Ascending aorta (tissue), 2 donors: ENCODE data around the gene NCOA4. TPM values are rescaled to one million over a fixed set of nuclear protein-coding genes. Genes with fewer than 3 reads are reported as not detected.

ENCODE experiments used
- DNase-seq, 2 donors: peaks; one replicate each; pipeline ENCODE4 v3.0.0-alpha.2; 2019; ENCODE audit warnings: low spot score in 2 of 2
- H3K27ac ChIP-seq, 2 donors: fragments of 200-600 bp; sonication (generic); one replicate each; pipeline ENCODE4 v1.5.1; 2016 to 2017; ENCODE audit warnings: mild to moderate bottlenecking in 1 of 2
- H3K27me3 ChIP-seq: fragments of 200-600 bp; sonication (generic); one replicate; pipeline ENCODE4 v1.5.1; 2017
- H3K36me3 ChIP-seq, 2 donors: fragments of 200-600 bp; sonication (generic); one replicate each; pipeline ENCODE4 v1.5.1; 2016
- H3K4me1 ChIP-seq, 2 donors: fragments of 200-600 bp; sonication (generic); one replicate each; pipeline ENCODE4 v1.5.1; 2016 to 2017; ENCODE audit warnings: mild to moderate bottlenecking in 1 of 2
- H3K4me3 ChIP-seq, 2 donors: fragments of 200-600 bp; sonication (generic); one replicate each; pipeline ENCODE4 v1.5.1; 2016 to 2017; ENCODE audit warnings: mild to moderate bottlenecking in 1 of 2
- H3K9me3 ChIP-seq, 2 donors: fragments of 200-600 bp; sonication (generic); one replicate each; pipeline ENCODE4 v1.5.1; 2016
- CTCF ChIP-seq, 3 experiments: fragments of 200-600 bp in 2 of 3; fragments of 450-650 bp in 1 of 3; sonication (generic) in 2 of 3; IDR thresholded peaks; one replicate each; pipeline ENCODE4 v1.5.1; 2016 to 2019; ENCODE audit warnings: antibody characterized with exemption in 3 of 3, mild to moderate bottlenecking in 1 of 3, moderate library complexity in 1 of 3
- intact Hi-C: fragments of 100-400 bp; cut with DNase I; formaldehyde crosslinking; loops from one replicate; pipeline ENCODE4 v1.15.1; 2023
- total RNA-seq: library from RNA; depleted of rRNA; stranded (reverse); fragments of >200 nt; gene quantifications from one replicate; pipeline ENCODE4 v1.1.0, GENCODE V29; 2016

NCOA4 gene
- total RNA-seq, 1 donor from 2014 or later = 53.9 TPM

- Histone ChIP-seq H3K4me1 (no peaks in the 10 kb centered on the region), H3K4me3 (no peak overlapping the region), H3K27ac (no peak overlapping the region), H3K36me3 (no peaks in the 10 kb centered on the region), H3K27me3 (no peaks in the 10 kb centered on the region), H3K9me3 (no peaks in the 10 kb centered on the region)
- no peak for TF ChIP-seq CTCF (IDR thresholded peaks at IDR 0.05)
- intact Hi-C loops = no loop called here
- no peak for DNase-seq
Observed at GRCh38 chr10:46035923-46036849, 5.8 kb upstream of the NCOA4 start.

- Histone ChIP-seq H3K36me3 (no peaks in the 10 kb centered on the region), H3K9me3 (no peaks in the 10 kb centered on the region), H3K4me1 (peaks cover 0 to 12% of the 10 kb centered on the region in 2 donors), H3K27ac (no peak overlapping the region), H3K27me3 (no peaks in the 10 kb centered on the region), H3K4me3 (no peak overlapping the region)
- intact Hi-C loops = no loop called here
- DNase-seq = no peak
- no peak for TF ChIP-seq CTCF (IDR thresholded peaks at IDR 0.05)
Observed at GRCh38 chr10:46033602-46034011, 3.2 kb upstream of the NCOA4 start.

GRCh38 chr10:46031648-46032532 lies 1.5 kb upstream of the NCOA4 start:
- Histone ChIP-seq H3K9me3 (no peaks in the 10 kb centered on the region), H3K27me3 (no peaks in the 10 kb centered on the region), H3K36me3 (no peaks in the 10 kb centered on the region), H3K4me1 (peaks cover 0 to 21% of the 10 kb centered on the region in 2 donors), H3K4me3 (no peak overlapping the region), H3K27ac (no peak overlapping the region)
- intact Hi-C loops = loop anchor here (1.0 kb wide), 1 partner anchor 9 kb away; no protein-coding TSS in a partner anchor
- DNase-seq = no peak
- TF ChIP-seq CTCF (IDR thresholded peaks at IDR 0.05) = no peak

- intact Hi-C loops = loop anchor here (10.0 kb wide), 3 partner anchors 55 to 1135 kb away; partner anchors contain the start of genes ANTXRL and TIMM23
Observed at GRCh38 chr10:46029461-46030030, 877 bp downstream of the NCOA4 start.

More at GRCh38 chr10:46029461-46030030, 877 bp downstream of the NCOA4 start:
- H3K4me3 ChIP-seq = peak overlapping the region; percentile 70 to 80
- H3K4me1 ChIP-seq = peaks cover 0 to 24% of the 10 kb centered on the region in 2 donors
- no peak for DNase-seq
- H3K27me3 ChIP-seq = no peaks in the 10 kb centered on the region
- no peak for TF ChIP-seq CTCF (IDR thresholded peaks at IDR 0.05)
- H3K27ac ChIP-seq = peak overlapping the region; percentile 88 to 93
- no peaks in the 10 kb centered on the region for H3K36me3 ChIP-seq
- no peaks in the 10 kb centered on the region for H3K9me3 ChIP-seq
